ENCODE results near the gene RCBTB1. TPM values are rescaled to one million over a fixed set of nuclear protein-coding genes. Genes with fewer than 3 reads are reported as not detected.
A peak's percentile ranks its signal among the peaks of the same experiment; 100 is the strongest.
"Not testable (repeated sequence)": the region's sequence is repeated elsewhere in the genome, so short reads cannot be mapped to it uniquely, and the experiment has no call there.

The RCBTB1 gene
- total RNA-seq, 2 donors from 2014 or later: 16.0 to 16.6 TPM

DNA sequence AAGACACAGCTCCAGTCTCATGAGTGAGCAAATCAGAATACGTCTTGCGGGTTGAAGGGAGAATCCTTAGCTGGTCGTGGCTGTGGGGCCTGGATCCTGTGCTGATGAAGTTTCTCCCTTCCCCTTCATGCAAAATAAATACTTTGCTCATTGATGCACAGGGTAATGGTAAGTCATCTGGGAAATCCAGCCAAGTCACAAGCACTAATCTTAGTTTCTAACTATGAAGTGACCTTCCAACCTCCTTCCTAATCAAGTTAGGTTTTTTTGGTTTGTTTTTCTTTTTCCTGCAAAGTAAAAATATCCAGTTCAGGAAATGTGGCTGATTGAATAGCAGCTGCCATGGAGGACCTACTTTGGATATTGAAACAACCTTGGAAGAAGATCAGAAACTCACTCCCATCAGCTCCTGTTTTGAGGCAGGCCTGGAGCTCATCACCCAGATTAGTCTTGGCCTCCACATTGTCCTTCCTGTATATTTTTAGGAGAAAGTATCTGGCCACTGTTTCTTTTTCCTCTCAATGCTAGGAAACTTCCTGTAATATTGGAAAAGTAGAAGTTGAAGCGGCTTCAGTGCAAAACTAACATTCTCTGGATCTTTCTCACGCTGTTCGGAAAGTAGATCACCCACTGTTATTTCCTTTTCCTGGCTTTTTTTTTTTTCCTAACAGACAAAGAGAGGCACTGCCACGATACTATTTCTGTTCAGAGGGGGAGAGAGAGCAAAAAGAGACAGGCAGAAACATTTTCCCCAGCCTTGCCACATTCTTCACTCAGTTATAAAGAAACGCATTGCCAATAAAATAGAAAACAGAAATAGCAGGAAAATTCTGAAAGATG, 30.7 kb upstream of the RCBTB1 start:
- Mint-ChIP-seq H3K27me3 (peaks cover 7% of the 10 kb centered on the region), H3K4me3 (no peak overlapping the region), H3K36me3 (ENCODE audit: low read depth) (no peaks in the 10 kb centered on the region), H3K4me1 (no peaks in the 10 kb centered on the region), H3K27ac (no peak overlapping the region), H3K9me3 (no peaks in the 10 kb centered on the region)
- ATAC-seq (replicated peaks): no peak

DNA sequence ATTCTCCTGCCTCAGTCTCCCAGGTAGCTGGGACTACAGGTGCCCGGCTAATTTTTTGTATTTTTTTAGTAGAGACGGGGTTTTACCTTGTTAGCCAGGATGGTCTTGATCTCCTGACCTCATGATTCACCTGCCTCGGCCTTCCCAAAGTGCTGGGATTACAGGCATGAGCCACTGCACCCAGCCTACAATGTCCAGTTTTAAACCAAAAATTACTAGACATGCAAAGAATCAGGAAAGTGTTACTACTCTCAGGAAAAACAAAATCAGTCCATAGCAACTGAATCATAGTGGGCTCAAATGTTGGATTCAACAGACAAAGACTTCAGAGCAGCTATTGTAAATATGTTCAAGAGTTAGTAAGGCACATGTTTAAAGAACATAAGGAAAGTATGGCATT, 26.7 kb upstream of the RCBTB1 start:
- not testable (repeated sequence) for H3K27ac Mint-ChIP-seq; H3K36me3 Mint-ChIP-seq (ENCODE audit: low read depth); H3K4me3 Mint-ChIP-seq; H3K27me3 Mint-ChIP-seq; H3K4me1 Mint-ChIP-seq; ATAC-seq (replicated peaks); H3K9me3 Mint-ChIP-seq

DNA sequence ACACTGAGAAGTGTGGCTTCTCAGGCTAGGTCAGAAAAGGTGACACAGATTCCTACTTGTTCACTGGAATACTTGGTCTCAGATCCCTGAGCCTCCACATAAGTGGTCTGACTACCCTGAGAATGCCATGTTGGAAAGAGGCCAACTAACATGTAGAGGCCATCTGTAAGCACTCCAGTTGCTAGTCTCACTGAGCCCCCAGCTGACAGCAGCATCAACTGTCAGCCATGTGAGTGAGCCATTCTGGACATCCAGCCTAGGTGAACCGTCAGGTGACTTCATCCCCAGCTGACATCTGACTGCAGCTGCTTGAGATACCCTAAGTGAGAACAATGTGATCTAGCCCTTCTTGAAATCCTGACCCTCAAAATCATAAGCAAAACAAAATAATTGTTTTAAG, 24.8 kb upstream of the RCBTB1 start:
- Mint-ChIP-seq H3K9me3 (no peaks in the 10 kb centered on the region), H3K4me1 (no peaks in the 10 kb centered on the region), H3K27me3 (no peaks in the 10 kb centered on the region), H3K36me3 (ENCODE audit: low read depth) (no peaks in the 10 kb centered on the region), H3K27ac (no peak overlapping the region), H3K4me3 (no peak overlapping the region)
- ATAC-seq (replicated peaks): no peak

DNA sequence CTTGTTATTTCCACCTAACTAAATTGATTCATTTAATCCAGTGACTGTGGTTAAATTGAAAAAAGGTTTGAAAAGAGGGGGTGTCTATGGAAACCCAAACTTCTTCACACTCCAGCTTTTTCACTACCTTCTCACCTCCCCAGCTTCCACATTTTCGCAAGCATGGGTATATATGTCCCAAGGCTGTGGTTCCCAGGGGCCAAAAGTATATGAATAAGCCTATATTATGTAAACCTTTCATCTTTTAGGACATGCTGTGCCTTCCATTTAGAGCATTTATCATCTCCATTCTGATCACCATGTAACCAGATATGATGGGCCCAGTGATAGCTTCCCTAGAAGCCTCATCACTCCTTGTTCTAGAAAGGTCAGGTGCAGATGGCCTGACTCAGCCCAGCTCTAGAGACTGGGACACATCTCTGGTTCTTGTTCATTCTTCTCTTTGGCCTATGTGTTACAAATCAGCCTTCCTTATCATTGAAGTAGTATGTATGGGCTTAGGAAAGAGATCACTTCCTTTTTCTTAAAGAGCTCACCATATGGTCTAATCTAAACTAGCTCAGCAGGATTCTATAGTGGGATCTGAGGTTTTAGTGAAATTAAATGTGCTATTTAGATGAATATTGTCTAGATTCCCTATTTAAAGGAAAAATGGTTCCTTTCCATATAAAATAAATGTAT, 23.4 kb upstream of the RCBTB1 start:
- ATAC-seq (replicated peaks): no peak
- no peaks in the 10 kb centered on the region for H3K27me3 Mint-ChIP-seq
- no peaks in the 10 kb centered on the region for H3K9me3 Mint-ChIP-seq
- H3K36me3 Mint-ChIP-seq (ENCODE audit: low read depth): no peaks in the 10 kb centered on the region
- H3K27ac Mint-ChIP-seq: no peak overlapping the region
- H3K4me1 Mint-ChIP-seq: no peaks in the 10 kb centered on the region
- H3K4me3 Mint-ChIP-seq: no peak overlapping the region

DNA sequence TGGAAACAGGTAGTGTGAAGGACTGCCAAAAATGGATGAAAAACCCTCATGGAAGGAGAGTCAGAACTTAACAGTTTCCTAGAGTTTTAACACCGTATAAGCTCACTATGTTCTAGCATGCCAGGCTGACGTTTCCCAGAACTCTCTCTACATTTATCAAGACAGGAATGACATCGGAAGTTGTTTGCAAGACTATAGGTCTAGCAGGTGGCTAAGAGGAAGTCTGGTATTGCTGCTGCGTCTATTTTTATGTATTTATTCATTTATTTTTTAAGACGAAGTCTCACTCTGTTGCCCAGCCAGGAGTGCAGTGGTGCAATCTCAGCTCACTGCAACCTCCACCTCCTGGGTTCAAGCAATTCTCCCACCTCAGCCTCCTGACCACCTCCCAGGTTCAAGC, 22.4 kb upstream of the RCBTB1 start:
- Mint-ChIP-seq H3K4me3 (no peak overlapping the region), H3K9me3 (no peaks in the 10 kb centered on the region), H3K4me1 (no peaks in the 10 kb centered on the region), H3K36me3 (ENCODE audit: low read depth) (no peaks in the 10 kb centered on the region), H3K27me3 (no peaks in the 10 kb centered on the region), H3K27ac (no peak overlapping the region)
- no peak for ATAC-seq (replicated peaks)

DNA sequence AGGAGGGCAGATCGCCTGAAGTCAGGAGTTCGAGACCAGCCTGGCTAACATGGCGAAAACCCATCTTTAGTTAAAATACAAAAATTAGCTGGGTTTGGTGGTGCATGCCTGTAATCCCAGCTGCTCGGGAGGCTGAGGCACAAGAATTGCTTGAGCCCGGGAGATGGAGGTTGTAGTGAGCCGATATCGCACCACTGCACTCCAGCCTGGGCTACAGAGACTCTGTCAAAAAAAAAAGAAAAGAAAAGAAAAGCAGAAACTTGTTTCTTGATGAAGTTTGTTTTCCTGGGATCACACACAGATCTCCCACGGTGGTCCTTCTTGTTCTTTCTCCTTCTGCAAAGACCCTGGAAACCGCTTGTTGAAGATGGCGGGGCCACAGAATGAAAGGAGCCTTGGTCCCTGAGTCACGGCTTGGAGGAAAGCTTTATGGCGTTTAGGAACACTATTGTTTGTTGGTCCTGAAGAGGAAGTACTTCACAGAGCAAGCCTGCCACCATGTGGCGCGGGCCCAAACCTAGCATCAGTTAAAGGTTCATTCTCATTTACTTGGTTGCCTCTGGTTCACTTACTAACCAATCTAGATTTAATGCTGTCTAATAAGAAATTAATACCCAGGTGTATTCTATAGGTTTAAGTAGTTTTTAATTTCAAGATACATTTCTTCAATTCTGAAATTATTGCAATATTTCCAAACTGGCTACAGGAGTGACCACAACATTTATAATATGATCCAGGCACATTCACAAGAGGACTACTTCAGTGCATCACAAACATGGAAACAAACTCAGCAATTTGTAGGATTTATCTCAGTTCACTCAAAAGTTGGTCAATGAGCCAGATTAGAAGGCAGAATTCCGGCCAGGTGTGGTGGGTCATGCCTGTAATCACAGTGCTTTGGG, 21.6 kb upstream of the RCBTB1 start:
- Mint-ChIP-seq H3K27ac (peak overlapping the region; percentile 42), H3K4me1 (no peaks in the 10 kb centered on the region), H3K9me3 (no peaks in the 10 kb centered on the region), H3K27me3 (no peaks in the 10 kb centered on the region), H3K4me3 (peak overlapping the region; percentile 72), H3K36me3 (ENCODE audit: low read depth) (no peaks in the 10 kb centered on the region)
- peak; percentile 100 for ATAC-seq (replicated peaks)

DNA sequence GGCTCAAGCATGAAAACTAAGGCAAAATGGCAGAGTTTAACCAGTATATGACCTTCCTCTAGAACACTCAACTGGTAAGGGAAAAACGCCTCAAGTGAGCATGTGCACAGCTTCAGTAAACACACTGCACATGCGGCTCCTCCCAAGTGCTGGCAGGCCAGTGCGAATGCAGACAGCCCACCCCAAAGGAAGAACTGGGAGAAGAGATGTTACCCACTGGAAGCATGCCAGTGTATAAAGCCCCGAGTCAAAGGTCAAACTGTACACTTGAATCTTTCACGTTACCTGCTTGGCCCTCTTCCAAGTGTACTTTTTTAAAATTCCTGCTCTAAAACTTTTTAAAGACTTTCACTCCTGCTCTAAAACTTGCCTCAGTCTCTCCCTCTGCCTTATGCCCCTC, 19.2 kb upstream of the RCBTB1 start:
- Mint-ChIP-seq H3K27ac (peak overlapping the region; percentile 75), H3K4me3 (no peak overlapping the region)

DNA sequence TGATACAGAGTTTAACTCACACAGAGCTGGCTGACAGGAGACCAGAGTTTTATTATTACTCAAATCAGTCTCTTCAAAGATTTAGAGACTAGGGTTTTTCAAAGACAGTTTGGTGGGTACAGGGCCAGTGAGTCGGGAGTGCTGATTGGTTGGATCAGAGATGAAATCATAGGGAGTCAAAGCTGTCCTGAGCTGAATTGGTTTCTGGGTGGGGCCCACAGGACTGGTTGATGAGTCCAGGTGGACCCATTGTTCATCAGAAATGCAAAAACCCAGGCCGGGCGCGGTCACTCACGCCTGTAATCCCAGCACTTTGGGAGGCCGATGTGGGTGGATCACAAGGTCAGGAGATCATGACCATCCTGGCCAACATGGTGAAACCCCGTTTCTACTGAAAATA, 17.3 kb upstream of the RCBTB1 start:
- H3K27me3 Mint-ChIP-seq; H3K36me3 Mint-ChIP-seq (ENCODE audit: low read depth); H3K4me3 Mint-ChIP-seq; H3K4me1 Mint-ChIP-seq; H3K9me3 Mint-ChIP-seq; ATAC-seq (replicated peaks); H3K27ac Mint-ChIP-seq: not testable (repeated sequence)

More for the DNA sequence above, 19.2 kb upstream of the RCBTB1 start:
- Mint-ChIP-seq H3K36me3 (ENCODE audit: low read depth) (no peaks in the 10 kb centered on the region), H3K4me1 (no peaks in the 10 kb centered on the region), H3K9me3 (no peaks in the 10 kb centered on the region), H3K27me3 (no peaks in the 10 kb centered on the region)
- ATAC-seq (replicated peaks): no peak

DNA sequence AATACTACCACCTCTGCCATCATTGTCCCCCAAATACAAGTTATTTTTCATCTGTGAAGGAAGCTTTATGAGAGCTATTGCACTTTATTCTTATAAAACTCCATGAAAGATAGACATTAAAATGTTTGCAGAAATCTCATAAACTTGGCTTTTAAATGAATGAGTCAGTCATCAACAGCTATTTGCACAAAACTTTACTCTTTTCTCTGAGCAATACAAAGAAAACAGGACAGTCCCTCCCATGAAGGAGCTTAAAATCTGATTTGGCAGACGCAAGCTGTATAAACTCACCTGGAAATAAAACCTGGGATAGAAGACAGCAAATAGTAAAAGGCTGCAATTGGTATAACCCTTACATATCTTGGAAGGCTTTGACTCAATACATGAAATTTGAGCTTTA, 16.6 kb upstream of the RCBTB1 start:
- H3K4me1 Mint-ChIP-seq: no peaks in the 10 kb centered on the region
- no peaks in the 10 kb centered on the region for H3K9me3 Mint-ChIP-seq
- ATAC-seq (replicated peaks): no peak
- no peak overlapping the region for H3K27ac Mint-ChIP-seq
- no peaks in the 10 kb centered on the region for H3K27me3 Mint-ChIP-seq
- no peaks in the 10 kb centered on the region for H3K36me3 Mint-ChIP-seq (ENCODE audit: low read depth)
- no peak overlapping the region for H3K4me3 Mint-ChIP-seq

DNA sequence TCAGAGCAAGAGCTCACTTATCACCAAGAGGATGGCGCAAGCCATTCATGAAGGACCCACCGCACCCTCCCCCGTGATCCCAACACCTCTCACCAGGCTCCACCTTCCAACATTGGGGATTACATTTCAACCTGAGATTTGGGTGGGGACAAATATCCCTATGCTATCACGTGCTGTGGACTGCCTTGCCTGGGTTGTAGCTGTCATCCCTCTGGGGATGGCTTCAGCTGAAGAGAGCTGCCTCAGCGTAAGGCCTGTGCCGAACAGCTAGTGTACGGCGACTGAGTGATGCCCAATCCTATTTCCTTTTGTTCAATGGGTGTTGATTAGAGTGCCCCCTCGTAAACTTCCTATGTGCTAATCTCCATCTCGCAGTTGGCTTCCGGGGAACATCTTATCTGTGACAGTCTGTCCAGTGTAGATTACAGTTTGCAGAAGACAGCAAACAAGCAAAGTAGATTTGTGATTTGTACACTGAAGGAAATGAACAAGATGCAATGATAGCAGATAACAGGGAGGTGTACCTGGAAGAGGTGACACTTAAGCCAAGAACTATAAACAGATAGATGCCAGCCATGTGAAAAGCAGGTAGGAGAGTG, 11.8 kb upstream of the RCBTB1 start:
- Mint-ChIP-seq H3K9me3 (no peaks in the 10 kb centered on the region), H3K27ac (no peak overlapping the region), H3K4me1 (no peaks in the 10 kb centered on the region), H3K4me3 (no peak overlapping the region), H3K36me3 (ENCODE audit: low read depth) (no peaks in the 10 kb centered on the region), H3K27me3 (no peaks in the 10 kb centered on the region)
- ATAC-seq (replicated peaks): no peak

DNA sequence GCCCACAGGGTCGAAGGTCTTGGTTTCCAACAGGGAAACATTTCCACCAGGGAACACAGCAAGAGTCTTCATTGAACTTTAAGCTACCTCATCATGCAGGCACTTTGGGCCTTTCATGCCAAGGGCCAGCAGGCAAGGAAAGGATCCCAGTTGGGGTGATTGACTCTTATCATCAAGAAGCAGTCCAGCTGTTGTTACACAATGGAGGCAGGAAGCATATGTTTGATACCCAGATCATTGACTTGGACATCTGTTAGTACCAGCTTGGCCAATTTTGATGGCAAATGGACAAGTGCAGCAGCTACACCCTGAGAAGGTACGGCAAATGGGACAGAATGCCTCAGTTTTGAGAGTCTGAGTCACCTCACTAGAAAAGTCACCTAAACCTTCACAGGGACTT, 10.9 kb upstream of the RCBTB1 start:
- no peaks in the 10 kb centered on the region for H3K9me3 Mint-ChIP-seq
- no peak overlapping the region for H3K4me3 Mint-ChIP-seq
- no peak overlapping the region for H3K27ac Mint-ChIP-seq
- ATAC-seq (replicated peaks): no peak
- no peaks in the 10 kb centered on the region for H3K27me3 Mint-ChIP-seq
- no peaks in the 10 kb centered on the region for H3K36me3 Mint-ChIP-seq (ENCODE audit: low read depth)
- no peaks in the 10 kb centered on the region for H3K4me1 Mint-ChIP-seq

DNA sequence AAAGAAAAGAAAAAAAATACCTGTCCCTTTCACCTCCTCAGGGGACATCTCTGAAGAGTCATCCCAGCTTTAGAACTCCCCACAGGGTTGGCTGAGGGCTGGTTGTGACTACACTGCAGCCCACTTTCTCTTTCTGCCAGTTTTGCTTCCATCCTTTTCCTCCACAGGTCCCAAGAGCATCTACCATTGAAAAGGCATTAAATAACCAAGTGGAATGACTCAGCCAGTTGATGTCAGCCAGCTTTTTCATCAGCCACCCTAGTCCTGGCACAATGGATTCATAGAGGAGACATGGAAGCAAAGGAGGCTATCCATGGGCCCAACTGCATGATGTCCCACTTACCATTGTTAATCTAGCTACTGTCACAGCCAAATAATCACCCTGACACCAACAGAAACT, 9.2 kb upstream of the RCBTB1 start:
- H3K27me3 Mint-ChIP-seq: peaks cover 2% of the 10 kb centered on the region
- H3K36me3 Mint-ChIP-seq (ENCODE audit: low read depth): no peaks in the 10 kb centered on the region
- H3K4me1 Mint-ChIP-seq: no peaks in the 10 kb centered on the region
- no peak overlapping the region for H3K4me3 Mint-ChIP-seq
- no peak overlapping the region for H3K27ac Mint-ChIP-seq
- no peaks in the 10 kb centered on the region for H3K9me3 Mint-ChIP-seq
- no peak for ATAC-seq (replicated peaks)

DNA sequence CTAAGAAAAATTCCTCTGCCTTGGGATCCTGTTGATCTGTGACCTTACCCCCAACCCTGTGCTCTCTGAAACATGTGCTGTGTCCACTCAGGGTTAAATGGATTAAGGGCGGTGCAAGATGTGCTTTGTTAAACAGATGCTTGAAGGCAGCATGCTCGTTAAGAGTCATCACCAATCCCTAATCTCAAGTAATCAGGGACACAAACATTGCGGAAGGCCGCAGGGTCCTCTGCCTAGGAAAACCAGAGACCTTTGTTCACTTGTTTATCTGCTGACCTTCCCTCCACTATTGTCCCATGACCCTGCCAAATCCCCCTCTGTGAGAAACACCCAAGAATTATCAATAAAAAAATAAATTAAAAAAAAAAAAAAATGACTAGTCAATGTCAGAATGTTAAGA, 8.5 kb upstream of the RCBTB1 start:
- not testable (repeated sequence) for H3K27me3 Mint-ChIP-seq; H3K9me3 Mint-ChIP-seq; ATAC-seq (replicated peaks); H3K36me3 Mint-ChIP-seq (ENCODE audit: low read depth); H3K4me1 Mint-ChIP-seq; H3K27ac Mint-ChIP-seq; H3K4me3 Mint-ChIP-seq

DNA sequence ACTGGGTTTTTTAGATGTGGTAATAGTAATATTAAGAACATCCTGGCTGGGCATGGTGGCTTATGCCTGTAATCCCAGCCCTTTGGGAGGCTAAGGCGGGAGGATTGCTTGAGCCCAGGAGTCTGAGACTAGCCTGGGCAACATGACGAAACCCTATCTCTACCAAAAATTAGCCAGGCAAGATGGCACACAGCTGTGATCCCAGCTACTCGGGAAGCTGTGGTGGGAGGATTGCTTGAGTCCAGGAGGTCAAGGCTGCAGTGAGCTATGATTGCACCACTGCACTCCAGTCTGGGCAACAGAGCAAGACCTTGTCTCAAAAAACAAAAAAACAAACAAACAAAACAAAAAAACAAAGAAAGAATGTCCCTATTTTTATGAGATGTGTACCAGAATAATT, 5.4 kb upstream of the RCBTB1 start:
- H3K4me3 Mint-ChIP-seq; H3K27me3 Mint-ChIP-seq; H3K4me1 Mint-ChIP-seq; H3K36me3 Mint-ChIP-seq (ENCODE audit: low read depth); ATAC-seq (replicated peaks); H3K9me3 Mint-ChIP-seq; H3K27ac Mint-ChIP-seq: not testable (repeated sequence)
